Measurements from ENCODE around the gene INPP5K.

Gene INPP5K

DNA sequence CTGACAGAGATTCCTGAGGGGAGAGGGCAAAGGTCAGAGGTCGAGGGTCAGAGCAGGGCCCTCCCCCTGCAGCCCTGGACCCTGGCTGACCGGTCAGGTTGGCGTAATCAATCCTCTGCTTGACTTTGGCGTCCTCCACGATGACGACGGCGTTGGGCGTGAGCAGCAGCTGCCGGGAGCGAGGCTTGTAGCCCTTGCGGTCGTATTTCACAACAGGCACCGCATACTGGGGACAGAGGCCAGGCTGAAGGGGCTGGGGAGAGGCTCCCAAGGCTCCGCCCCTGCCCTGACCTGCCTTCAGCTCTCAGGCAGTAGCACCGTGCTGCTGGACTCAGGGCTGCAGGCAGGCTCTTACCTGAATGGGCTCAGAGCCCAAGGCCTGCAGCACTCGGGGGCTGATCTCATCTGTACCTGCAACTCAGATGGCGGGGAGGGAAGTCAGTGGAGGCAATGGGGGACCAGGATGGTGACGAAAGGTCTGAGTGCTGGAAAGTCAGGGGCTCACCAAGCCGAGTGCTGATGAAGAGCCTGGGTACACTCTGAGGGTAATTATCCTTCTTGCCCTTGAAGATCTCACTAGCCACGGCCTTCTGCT is 48.4 kb downstream of the INPP5K start:
- DNase-seq (ENCODE audit: low read depth, low spot score) = no peak
- CTCF ChIA-PET = no interaction called here
- TF ChIP-seq, protein P1, sequence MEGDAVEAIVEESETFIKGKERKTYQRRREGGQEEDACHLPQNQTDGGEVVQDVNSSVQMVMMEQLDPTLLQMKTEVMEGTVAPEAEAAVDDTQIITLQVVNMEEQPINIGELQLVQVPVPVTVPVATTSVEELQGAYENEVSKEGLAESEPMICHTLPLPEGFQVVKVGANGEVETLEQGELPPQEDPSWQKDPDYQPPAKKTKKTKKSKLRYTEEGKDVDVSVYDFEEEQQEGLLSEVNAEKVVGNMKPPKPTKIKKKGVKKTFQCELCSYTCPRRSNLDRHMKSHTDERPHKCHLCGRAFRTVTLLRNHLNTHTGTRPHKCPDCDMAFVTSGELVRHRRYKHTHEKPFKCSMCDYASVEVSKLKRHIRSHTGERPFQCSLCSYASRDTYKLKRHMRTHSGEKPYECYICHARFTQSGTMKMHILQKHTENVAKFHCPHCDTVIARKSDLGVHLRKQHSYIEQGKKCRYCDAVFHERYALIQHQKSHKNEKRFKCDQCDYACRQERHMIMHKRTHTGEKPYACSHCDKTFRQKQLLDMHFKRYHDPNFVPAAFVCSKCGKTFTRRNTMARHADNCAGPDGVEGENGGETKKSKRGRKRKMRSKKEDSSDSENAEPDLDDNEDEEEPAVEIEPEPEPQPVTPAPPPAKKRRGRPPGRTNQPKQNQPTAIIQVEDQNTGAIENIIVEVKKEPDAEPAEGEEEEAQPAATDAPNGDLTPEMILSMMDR (IDR thresholded peaks at IDR 0.05; ENCODE audit: insufficient read depth, low read length, missing control alignments) = no peak
- POLR2A ChIA-PET = interaction anchor here (0.5 kb wide), 1 partner anchor 68 kb away, joined by 3 read pairs; the partner anchor contains the start of gene YWHAE
- no peak overlapping the region for H3K4me3 ChIP-seq (ENCODE audit: low read depth, low read length)

GRCh38 chr17:1467258-1467657 is 49.2 kb downstream of the INPP5K start:
- ChIA-PET CTCF (no interaction called here), POLR2A (no interaction called here)
- DNase-seq (ENCODE audit: low read depth, low spot score) = no peak
- TF ChIP-seq, protein P1 (IDR thresholded peaks at IDR 0.05; ENCODE audit: insufficient read depth, low read length, missing control alignments) = no peak
- H3K4me3 ChIP-seq (ENCODE audit: low read depth, low read length) = no peak overlapping the region

GRCh38 chr17:1464186-1464585 is 52.2 kb downstream of the INPP5K start:
- CTCF ChIA-PET = no interaction called here
- TF ChIP-seq, protein P1 (IDR thresholded peaks at IDR 0.05; ENCODE audit: insufficient read depth, low read length, missing control alignments) = no peak
- DNase-seq (ENCODE audit: low read depth, low spot score) = no peak
- POLR2A ChIA-PET = interaction anchor here (2.1 kb wide), 1 partner anchor 10 kb away, joined by 7 read pairs; no protein-coding TSS in a partner anchor
- H3K4me3 ChIP-seq (ENCODE audit: low read depth, low read length) = no peak overlapping the region

- CTCF ChIA-PET = no interaction called here
- H3K4me3 ChIP-seq (ENCODE audit: low read depth, low read length) = no peak overlapping the region
- TF ChIP-seq, protein P1 (IDR thresholded peaks at IDR 0.05; ENCODE audit: insufficient read depth, low read length, missing control alignments) = no peak
- no peak for DNase-seq (ENCODE audit: low read depth, low spot score)
- POLR2A ChIA-PET = interaction anchor here (0.8 to 2.1 kb wide), 4 partner anchors 12 to 54 kb away, joined by 3 to 7 read pairs (median 6); partner anchors contain the start of gene INPP5K
Observed at GRCh38 chr17:1462164-1463112, 54.0 kb downstream of the INPP5K start.

- ChIA-PET POLR2A (no interaction called here), CTCF (interaction anchor here (0.6 kb wide), 1 partner anchor 19 kb away, joined by 3 read pairs; no protein-coding TSS in a partner anchor)
- TF ChIP-seq, protein P1 (IDR thresholded peaks at IDR 0.05; ENCODE audit: insufficient read depth, low read length, missing control alignments) = no peak
- no peak for DNase-seq (ENCODE audit: low read depth, low spot score)
- H3K4me3 ChIP-seq (ENCODE audit: low read depth, low read length) = no peak overlapping the region
Observed at GRCh38 chr17:1461198-1461944, 55.0 kb downstream of the INPP5K start.
